Fibroblast of lung (primary cell): Measurements from ENCODE around the gene CEP76. TPM values are rescaled to one million over a fixed set of nuclear protein-coding genes. Genes with fewer than 3 reads are reported as not detected.
"Not testable (repeated sequence)": the region's sequence is repeated elsewhere in the genome, so short reads cannot be mapped to it uniquely, and the experiment has no call there.

ENCODE experiments used
- DNase-seq, 2 donors: peaks; one replicate each; pipeline versions ENCODE4 v3.0.0 to v3.0.0-alpha.2; 2010; ENCODE audit warnings: low read depth in 2 of 2
- H2AFZ ChIP-seq: 2 replicates; pipeline ENCODE4 v1.5.1; 2012; ENCODE audit warnings: low read length, control low read depth, inconsistent platforms
- H3K27ac ChIP-seq: 2 replicates; pipeline ENCODE4 v1.5.1; 2011; ENCODE audit warnings: low read length, control low read depth; ENCODE audit not compliant: insufficient read depth
- H3K27me3 ChIP-seq: 2 replicates; pipeline ENCODE4 v1.5.1; 2011; ENCODE audit warnings: mild to moderate bottlenecking, low read length; ENCODE audit not compliant: control insufficient read depth, insufficient read depth
- H3K36me3 ChIP-seq: 2 replicates; pipeline ENCODE4 v1.5.1; 2011; ENCODE audit warnings: low read length; ENCODE audit not compliant: control insufficient read depth, insufficient read depth
- H3K4me1 ChIP-seq: 2 replicates; pipeline ENCODE4 v1.5.1; 2011; ENCODE audit warnings: low read length; ENCODE audit not compliant: control insufficient read depth, insufficient read depth; ENCODE audit errors: extremely low read depth
- H3K4me2 ChIP-seq: 2 replicates; pipeline ENCODE4 v1.5.1; 2011; ENCODE audit warnings: low read length, control low read depth; ENCODE audit not compliant: insufficient read depth; ENCODE audit errors: extremely low read depth
- H3K4me3 ChIP-seq, 4 experiments: fragments of 200-600 bp in 1 of 4; sonication (generic) in 1 of 4; replicated peaks in 1 of 4; 2 replicates each; pipeline ENCODE4 v1.5.1; 2011 to 2016; ENCODE audit warnings: low read length in 4 of 4, low read depth in 3 of 4, mild to moderate bottlenecking in 3 of 4, control low read depth in 2 of 4, inconsistent platforms in 1 of 4, mixed read lengths in 1 of 4; ENCODE audit not compliant: insufficient read depth in 1 of 4; ENCODE audit errors: control extremely low read depth in 1 of 4
- H3K79me2 ChIP-seq: 2 replicates; pipeline ENCODE4 v1.5.1; 2012; ENCODE audit warnings: mild to moderate bottlenecking, low read length, inconsistent platforms; ENCODE audit not compliant: control insufficient read depth, insufficient read depth
- H3K9ac ChIP-seq: 2 replicates; pipeline ENCODE4 v1.5.1; 2011; ENCODE audit warnings: mild to moderate bottlenecking, low read length, control low read depth; ENCODE audit not compliant: insufficient read depth
- H3K9me3 ChIP-seq: 2 replicates; pipeline ENCODE4 v1.5.1; 2012; ENCODE audit warnings: low read depth, low read length; ENCODE audit not compliant: control insufficient read depth, insufficient read depth
- H4K20me1 ChIP-seq: 2 replicates; pipeline ENCODE4 v1.5.1; 2011; ENCODE audit warnings: low read length; ENCODE audit not compliant: control insufficient read depth, insufficient read depth; ENCODE audit errors: extremely low read depth
- EZH2 ChIP-seq: IDR thresholded peaks from 2 replicates; pipeline ENCODE4 v1.5.1; 2012; ENCODE audit warnings: low read length, control low read depth, mild to moderate bottlenecking; ENCODE audit errors: missing control alignments
- polyA plus RNA-seq, 2 donors: library from polyadenylated mRNA; depleted of rRNA in 1 of 2; stranded (reverse) in 1 of 2; unstranded in 1 of 2; fragments of >200 nt; gene quantifications; 2 replicates each; pipeline ENCODE4 v1.2.1, GENCODE V29; 2011 to 2012; ENCODE audit warnings: missing spikeins in 1 of 2
- total RNA-seq: library from RNA; depleted of rRNA; stranded (reverse); fragments of >200 nt; gene quantifications from 2 replicates; pipeline ENCODE4 v1.2.1, GENCODE V29; 2014
- TF ChIP-seq, protein P1 (sequence below), 2 donors: IDR thresholded peaks in 1 of 2; conservative IDR thresholded peaks in 1 of 2; 1 replicate in 1 of 2; 2 replicates in 1 of 2; pipeline ENCODE4 v1.5.1; 2011 to 2012; ENCODE audit warnings: low read length in 2 of 2, control low read depth in 1 of 2, inconsistent platforms in 1 of 2, low read depth in 1 of 2, mild to moderate bottlenecking in 1 of 2

Gene CEP76
- total and polyA plus RNA-seq, 2 donors (not counting 1 experiment from before 2014, with no cell fraction given) = 5.2 to 8.1 TPM

DNA sequence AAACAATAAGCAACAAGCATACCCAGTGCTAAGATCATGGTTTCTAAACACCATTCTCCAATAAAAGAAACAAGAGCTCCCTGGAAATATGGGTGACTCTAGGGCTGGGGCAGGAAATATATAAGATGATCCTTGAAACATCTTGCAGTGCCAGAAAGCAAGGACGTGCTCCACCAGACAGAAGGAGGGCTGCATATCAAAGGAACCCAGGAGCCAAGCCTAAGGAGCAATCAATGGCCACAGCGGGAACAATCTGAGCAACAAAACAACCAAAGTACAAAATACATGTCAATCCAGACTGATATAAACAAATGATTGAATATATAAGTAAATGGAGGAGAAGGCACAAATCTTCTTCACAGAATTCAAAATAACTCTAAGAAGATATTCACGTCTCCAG is 54.8 kb downstream of the CEP76 start:
- Histone ChIP-seq H3K4me3 (no peak overlapping the region), H3K4me2 (no peak overlapping the region), H3K9me3 (no peaks in the 10 kb centered on the region), H3K36me3 (peaks cover 2% of the 10 kb centered on the region), H2AFZ (no peak overlapping the region), H4K20me1 (no peaks in the 10 kb centered on the region), H3K27ac (no peak overlapping the region), H3K27me3 (no peaks in the 10 kb centered on the region), H3K9ac (no peak overlapping the region), H3K4me1 (peaks cover 4% of the 10 kb centered on the region), H3K79me2 (peaks cover 45% of the 10 kb centered on the region)
- no peak for TF ChIP-seq EZH2
- TF ChIP-seq, protein P1, sequence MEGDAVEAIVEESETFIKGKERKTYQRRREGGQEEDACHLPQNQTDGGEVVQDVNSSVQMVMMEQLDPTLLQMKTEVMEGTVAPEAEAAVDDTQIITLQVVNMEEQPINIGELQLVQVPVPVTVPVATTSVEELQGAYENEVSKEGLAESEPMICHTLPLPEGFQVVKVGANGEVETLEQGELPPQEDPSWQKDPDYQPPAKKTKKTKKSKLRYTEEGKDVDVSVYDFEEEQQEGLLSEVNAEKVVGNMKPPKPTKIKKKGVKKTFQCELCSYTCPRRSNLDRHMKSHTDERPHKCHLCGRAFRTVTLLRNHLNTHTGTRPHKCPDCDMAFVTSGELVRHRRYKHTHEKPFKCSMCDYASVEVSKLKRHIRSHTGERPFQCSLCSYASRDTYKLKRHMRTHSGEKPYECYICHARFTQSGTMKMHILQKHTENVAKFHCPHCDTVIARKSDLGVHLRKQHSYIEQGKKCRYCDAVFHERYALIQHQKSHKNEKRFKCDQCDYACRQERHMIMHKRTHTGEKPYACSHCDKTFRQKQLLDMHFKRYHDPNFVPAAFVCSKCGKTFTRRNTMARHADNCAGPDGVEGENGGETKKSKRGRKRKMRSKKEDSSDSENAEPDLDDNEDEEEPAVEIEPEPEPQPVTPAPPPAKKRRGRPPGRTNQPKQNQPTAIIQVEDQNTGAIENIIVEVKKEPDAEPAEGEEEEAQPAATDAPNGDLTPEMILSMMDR (conservative IDR thresholded peaks at IDR 0.05 in 1 of 2, IDR thresholded peaks at IDR 0.05 in 1 of 2; ENCODE audit: low read depth in 1 of 2, low read length in 2 of 2) = no peak
- DNase-seq = no peak

DNA sequence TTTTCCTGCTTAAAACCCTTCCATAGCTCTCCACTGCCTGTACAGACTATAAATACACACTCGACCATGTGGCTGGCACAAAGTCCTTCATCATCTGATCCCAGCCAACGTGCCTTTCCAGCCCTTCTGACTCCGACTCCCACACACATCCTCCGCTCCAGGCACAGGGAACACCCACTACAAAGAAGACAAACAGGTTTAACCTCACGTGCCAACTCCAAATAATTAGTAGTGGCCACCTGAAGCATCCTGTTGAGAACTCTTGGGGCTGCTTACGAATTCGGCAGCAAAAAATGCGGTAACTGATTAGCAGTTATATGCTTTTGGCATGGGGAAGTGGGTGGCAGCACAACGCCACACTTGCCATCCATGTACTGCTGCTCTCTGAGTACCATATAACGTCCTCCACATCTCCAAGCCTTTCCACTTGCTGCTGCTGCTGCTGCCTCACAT is 56.7 kb downstream of the CEP76 start:
- Histone ChIP-seq H4K20me1 (no peaks in the 10 kb centered on the region), H3K36me3 (peaks cover 2% of the 10 kb centered on the region), H3K9me3 (no peaks in the 10 kb centered on the region), H3K4me3 (no peak overlapping the region), H3K79me2 (peaks cover 38% of the 10 kb centered on the region), H2AFZ (no peak overlapping the region), H3K4me1 (peaks cover 4% of the 10 kb centered on the region), H3K27ac (no peak overlapping the region), H3K9ac (no peak overlapping the region), H3K27me3 (no peaks in the 10 kb centered on the region), H3K4me2 (peak overlapping the region; percentile 54)
- TF ChIP-seq, protein P1 (conservative IDR thresholded peaks at IDR 0.05 in 1 of 2, IDR thresholded peaks at IDR 0.05 in 1 of 2; ENCODE audit: low read depth in 1 of 2, low read length in 2 of 2) = no peak
- no peak for TF ChIP-seq EZH2
- DNase-seq = peak in 1 of 2 donors; percentile 37

DNA sequence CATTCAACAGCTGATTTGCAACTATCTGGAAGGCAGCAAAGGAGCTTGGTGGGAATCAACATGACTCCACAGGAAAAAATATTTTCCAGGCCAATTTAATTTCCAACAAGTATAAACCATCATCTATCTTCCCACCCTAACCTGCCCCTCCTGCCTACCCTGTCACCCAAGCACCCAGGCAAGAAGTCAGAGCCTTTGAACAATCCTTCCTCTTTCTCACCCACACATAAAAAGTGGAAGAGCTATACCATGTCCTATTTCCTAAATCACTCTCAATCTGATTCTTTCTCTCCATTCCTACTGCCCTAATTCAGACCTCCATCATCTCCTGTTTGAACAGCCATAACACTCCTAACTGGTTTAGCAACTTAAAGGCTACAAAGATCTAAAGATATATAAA is 57.3 kb downstream of the CEP76 start:
- Histone ChIP-seq H3K36me3 (peaks cover 2% of the 10 kb centered on the region), H3K4me2 (no peak overlapping the region), H4K20me1 (no peaks in the 10 kb centered on the region), H3K79me2 (peaks cover 38% of the 10 kb centered on the region), H3K9ac (no peak overlapping the region), H3K4me3 (no peak overlapping the region), H3K4me1 (peaks cover 6% of the 10 kb centered on the region), H2AFZ (no peak overlapping the region), H3K27me3 (no peaks in the 10 kb centered on the region), H3K27ac (no peak overlapping the region), H3K9me3 (no peaks in the 10 kb centered on the region)
- DNase-seq = no peak
- TF ChIP-seq, protein P1 (conservative IDR thresholded peaks at IDR 0.05 in 1 of 2, IDR thresholded peaks at IDR 0.05 in 1 of 2; ENCODE audit: low read depth in 1 of 2, low read length in 2 of 2) = no peak
- no peak for TF ChIP-seq EZH2

DNA sequence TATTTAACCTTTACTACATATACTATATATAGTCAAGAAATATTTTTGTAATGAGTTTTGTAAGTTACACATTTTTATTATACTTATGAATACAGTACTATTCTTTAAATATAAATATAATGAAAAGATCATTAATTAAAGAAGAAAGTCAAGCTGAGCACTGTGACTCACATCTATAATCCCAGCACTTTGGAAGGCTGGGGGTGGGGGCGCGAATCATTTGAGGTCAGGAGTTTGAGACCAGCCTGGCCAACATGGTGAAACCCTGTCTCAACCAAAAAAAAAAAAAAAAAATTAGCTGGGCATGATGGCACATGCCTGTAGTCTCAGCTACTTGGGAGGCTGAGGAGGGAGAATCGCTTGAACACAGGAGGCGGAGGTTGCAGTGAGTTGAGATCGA is 58.8 kb downstream of the CEP76 start:
- not testable (repeated sequence) for H3K27ac ChIP-seq, H3K9ac ChIP-seq, H3K36me3 ChIP-seq, H3K4me1 ChIP-seq, H4K20me1 ChIP-seq, H3K4me2 ChIP-seq, H3K27me3 ChIP-seq, H3K4me3 ChIP-seq, H3K9me3 ChIP-seq, H2AFZ ChIP-seq
- DNase-seq = peak in 1 of 2 donors; percentile 10
- H3K79me2 ChIP-seq = peaks cover 33% of the 10 kb centered on the region
